AG09319 (cell line): ENCODE results near the gene GNG4.
"Not testable (repeated sequence)": the region's sequence is repeated elsewhere in the genome, so short reads cannot be mapped to it uniquely, and the experiment has no call there.

Experiments used
- DNase-seq: peaks from one replicate; pipeline ENCODE4 v3.0.0-alpha.2; 2010; ENCODE audit warnings: low read depth; ENCODE audit errors: extremely low read depth
- TF ChIP-seq, protein P1 (sequence below): IDR thresholded peaks from 2 replicates; pipeline ENCODE4 v1.5.1; 2011; ENCODE audit warnings: low read depth, mild to moderate bottlenecking, inconsistent platforms, low read length, moderate library complexity

The GNG4 gene

DNA sequence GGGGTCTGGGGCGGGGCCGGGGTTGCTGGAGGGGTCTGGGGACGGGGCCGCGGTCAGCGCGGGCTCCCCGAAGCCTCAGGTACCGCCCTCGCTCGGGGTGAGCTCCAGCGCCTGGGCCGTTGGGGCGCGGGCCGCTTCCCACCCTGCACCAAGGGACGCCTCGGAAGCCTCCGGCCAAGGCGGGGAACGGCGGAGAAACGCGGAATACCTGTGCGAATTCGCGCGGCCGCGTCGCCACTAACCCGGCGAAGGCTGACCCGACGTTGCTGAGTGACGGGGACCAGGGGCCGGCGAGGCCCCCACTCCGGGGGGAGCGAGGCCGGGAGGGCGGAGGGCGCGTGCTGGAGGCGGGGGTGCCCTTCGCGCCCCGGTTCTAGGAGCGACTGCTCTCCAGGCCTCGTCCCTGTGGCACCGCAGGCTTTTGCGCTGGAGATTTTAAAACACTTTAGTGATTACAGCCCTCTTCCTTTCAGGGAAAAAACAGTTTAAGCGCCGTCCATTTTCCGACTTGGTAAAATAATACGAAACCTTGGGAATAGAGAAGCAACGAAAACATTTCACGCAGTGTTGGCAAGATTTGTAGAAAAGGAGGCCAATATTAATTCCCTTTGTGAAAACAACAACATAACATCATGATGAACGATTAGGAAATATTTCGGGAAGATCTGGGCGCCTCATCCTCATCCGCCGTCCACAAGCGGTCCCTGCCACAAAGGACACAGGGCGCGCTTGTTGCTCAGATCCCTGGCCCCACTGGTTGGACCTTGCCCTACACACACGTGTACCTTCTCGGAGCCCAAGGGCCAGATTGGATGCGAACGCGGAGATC lies 971 bp upstream of the GNG4 start:
- DNase-seq, result no peak

DNA sequence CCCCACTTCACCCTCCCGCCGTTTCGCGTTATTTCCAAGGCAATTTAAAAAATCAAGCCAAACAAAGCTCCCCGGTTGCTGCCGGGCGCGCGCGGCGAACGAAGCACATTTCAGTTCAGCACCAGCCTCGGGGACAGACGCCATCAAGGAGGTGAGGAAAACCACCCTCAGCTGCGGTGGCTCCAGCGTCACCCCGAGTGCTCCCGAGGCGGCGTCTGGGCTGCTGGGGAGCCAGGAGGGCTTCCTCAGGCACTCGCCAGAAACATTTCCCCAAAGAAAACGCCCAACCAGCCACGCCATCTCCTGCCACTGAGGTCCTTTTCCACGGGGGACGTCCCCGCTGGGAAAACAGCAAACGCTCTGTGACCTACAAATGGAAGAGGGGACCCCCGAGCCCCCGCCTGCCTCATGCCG lies 623 bp downstream of the GNG4 start:
- DNase-seq, result peak; percentile 5
- TF ChIP-seq, protein P1, sequence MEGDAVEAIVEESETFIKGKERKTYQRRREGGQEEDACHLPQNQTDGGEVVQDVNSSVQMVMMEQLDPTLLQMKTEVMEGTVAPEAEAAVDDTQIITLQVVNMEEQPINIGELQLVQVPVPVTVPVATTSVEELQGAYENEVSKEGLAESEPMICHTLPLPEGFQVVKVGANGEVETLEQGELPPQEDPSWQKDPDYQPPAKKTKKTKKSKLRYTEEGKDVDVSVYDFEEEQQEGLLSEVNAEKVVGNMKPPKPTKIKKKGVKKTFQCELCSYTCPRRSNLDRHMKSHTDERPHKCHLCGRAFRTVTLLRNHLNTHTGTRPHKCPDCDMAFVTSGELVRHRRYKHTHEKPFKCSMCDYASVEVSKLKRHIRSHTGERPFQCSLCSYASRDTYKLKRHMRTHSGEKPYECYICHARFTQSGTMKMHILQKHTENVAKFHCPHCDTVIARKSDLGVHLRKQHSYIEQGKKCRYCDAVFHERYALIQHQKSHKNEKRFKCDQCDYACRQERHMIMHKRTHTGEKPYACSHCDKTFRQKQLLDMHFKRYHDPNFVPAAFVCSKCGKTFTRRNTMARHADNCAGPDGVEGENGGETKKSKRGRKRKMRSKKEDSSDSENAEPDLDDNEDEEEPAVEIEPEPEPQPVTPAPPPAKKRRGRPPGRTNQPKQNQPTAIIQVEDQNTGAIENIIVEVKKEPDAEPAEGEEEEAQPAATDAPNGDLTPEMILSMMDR, result no peak

More for the DNA sequence above, 971 bp upstream of the GNG4 start:
- TF ChIP-seq, protein P1, result no peak

DNA sequence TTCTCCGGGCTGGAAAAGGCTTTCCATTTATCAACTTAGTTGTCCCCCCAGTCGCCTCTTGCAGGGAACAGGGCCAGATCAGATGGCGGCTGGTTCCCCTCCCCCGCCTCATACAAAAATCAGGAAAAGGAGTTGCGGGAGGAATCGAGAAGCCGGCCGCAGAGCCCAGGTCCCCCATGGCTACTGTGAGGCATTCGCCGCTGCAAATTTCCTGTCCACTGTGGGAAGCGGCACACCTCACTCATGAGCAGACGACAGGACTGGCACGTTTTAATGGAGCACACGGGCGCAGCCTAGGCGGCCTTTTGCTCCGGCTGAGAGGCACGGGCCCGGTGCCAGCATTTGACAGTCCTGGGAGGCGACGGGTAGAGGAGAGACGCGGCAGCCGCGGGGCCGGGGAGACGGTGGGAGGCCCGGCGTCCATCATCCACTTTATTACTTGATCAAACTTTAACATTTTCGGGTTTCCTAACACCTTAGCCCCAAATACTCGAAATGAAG lies 1.1 kb downstream of the GNG4 start:
- TF ChIP-seq, protein P1, result no peak
- DNase-seq, result no peak

DNA sequence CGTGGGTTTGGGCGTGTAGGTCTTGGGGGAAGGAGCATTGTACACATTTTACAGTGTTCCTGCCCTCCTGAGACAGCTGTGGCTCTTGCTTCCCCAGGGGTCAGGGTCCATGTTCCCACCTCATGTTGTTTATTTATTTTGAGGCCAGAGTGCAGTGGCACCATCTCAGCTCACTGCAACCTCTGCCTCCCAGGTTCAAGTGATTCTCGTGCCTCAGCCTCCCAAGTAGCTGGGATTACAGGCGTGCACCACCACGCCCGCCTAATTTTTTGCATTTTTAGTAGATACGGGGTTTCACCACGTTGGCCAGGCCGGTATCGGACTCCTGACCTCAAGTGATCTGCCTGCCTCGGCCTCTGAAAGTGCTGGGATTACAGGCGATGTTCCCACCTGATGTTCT lies 2.0 kb downstream of the GNG4 start:
- not testable (repeated sequence) for DNase-seq

DNA sequence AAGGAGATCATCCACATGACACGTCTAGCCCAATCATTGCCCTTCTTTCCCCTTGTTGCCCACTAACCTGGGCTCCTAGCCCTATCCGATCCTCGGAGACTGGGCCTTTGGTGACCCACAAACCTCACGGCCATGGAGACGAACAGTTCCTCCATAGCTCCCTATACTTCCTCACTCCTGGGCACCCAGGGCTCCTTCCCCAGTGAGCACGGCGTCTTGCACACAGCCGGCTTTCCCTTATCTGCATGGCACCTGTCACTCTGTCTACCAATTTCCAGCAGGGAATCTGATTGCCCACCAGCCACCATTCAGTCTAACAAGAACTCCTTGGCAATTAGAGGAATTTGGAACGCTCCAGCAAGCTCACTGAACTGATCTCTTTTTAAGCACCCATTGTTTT lies 3.1 kb downstream of the GNG4 start:
- no peak for DNase-seq
- TF ChIP-seq, protein P1, result no peak

DNA sequence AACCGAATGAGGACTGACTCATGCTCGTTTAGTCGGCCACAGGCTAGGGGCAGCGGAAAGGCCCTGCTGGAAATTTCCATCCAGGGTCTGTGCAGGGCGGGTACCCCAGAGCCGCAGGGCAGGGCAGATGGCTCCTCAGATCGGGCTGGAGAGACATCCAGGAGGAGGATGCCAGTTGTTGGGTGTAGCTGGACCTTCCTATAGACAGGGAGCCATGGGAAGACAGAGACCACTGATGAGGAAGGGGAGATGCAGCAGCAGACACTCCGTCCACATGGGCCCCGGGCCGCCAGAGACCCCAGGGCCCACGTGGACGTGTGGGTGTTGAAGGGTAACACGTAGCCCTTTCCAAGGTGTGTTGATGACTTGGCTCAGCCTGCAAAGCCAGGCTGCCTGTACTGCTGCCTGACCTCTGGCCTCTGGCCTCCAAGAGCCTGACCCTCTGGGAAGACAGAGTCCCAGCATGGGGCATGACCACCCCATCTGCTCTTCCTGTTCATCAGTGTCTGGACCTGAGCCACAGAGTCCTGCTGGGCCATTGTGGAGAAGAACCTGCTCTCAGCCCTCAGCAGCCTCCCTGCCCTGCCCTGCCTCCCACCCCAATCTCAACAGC lies 4.8 kb downstream of the GNG4 start:
- TF ChIP-seq, protein P1, result no peak
- DNase-seq, result no peak

DNA sequence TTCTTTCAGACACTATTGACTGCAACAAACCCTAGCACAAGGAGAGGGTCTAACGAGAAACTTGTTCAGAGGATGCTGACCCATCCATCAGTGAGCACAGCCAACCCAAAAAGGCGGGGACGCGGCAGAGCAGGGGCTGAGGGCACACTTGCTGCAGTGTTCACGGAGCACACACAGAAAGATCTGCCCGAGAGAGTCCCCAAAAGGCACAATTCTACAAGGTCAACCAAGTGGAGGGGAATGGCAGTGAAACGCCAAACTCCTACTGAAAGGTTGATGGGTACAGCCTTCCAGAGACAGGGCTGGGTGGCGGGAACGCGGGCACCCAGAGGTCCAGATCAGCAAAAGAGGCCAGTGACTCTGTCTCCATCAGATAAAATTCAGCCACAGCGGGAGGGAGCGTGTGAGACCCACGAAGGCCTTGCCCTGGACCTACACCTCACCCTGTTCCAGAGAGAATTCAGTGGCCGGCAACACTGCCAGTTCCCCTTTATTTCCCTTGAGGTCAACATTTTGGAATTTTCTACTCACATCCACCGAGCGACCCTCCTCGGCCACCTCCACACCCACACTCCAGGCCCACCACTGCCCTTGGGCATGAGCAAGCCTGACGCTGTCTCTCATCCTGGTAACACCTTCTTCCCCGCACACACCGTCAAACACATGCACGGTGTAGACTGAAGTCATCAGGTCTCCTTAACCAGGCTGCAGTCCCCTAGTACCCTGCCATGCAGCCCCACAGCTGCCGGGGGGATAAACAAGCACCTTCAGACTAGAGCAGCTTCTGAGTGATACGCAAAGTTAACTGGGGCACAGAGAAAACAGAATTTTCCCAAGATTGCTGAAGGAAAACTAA lies 5.5 kb downstream of the GNG4 start:
- TF ChIP-seq, protein P1, result no peak
- DNase-seq, result no peak
